Stimulated activated CD8-positive, alpha-beta memory T cell treated with anti-CD3 and anti-CD28 coated beads, Interleukin-2, amount 100 ng/mL, for 48 hours (primary cell): Measurements from ENCODE around the gene ANKRD44.
"Not testable (repeated sequence)": the region's sequence is repeated elsewhere in the genome, so short reads cannot be mapped to it uniquely, and the experiment has no call there.

ENCODE experiments used
- DNase-seq, 2 donors: peaks; one replicate each; pipeline ENCODE4 v3.0.0-alpha.2; 2020; ENCODE audit warnings: low read depth in 2 of 2

Gene ANKRD44

GRCh38 chr2:197030090-197030489 lies 280.5 kb downstream of the ANKRD44 start:
- DNase-seq, result no peak

- no peak for DNase-seq
These were observed 281.9 kb downstream of the ANKRD44 start for GRCh38 chr2:197028633-197029032.

- no peak for DNase-seq
These were observed 282.4 kb downstream of the ANKRD44 start for GRCh38 chr2:197028230-197028629.

GRCh38 chr2:197024206-197024605 lies 286.4 kb downstream of the ANKRD44 start:
- no peak for DNase-seq

- not testable (repeated sequence) for DNase-seq
These were observed 289.7 kb downstream of the ANKRD44 start for GRCh38 chr2:197020921-197021320.

- DNase-seq, result no peak
These were observed 297.5 kb downstream of the ANKRD44 start for GRCh38 chr2:197013098-197013497.

- no peak for DNase-seq
These were observed 298.6 kb downstream of the ANKRD44 start for GRCh38 chr2:197011801-197012641.

GRCh38 chr2:197011021-197011417 lies 299.6 kb downstream of the ANKRD44 start:
- DNase-seq, result no peak

GRCh38 chr2:197010200-197011020 lies 300.2 kb downstream of the ANKRD44 start:
- no peak for DNase-seq

- DNase-seq, result not testable (repeated sequence)
These were observed 301.7 kb downstream of the ANKRD44 start for GRCh38 chr2:197008741-197009341.

GRCh38 chr2:197007716-197008628 lies 302.6 kb downstream of the ANKRD44 start:
- no peak for DNase-seq

- DNase-seq, result no peak
These were observed 308.7 kb downstream of the ANKRD44 start for GRCh38 chr2:197001921-197002320.

- no peak for DNase-seq
These were observed 314.7 kb downstream of the ANKRD44 start for GRCh38 chr2:196995757-196996314.

- no peak for DNase-seq
These were observed 315.8 kb downstream of the ANKRD44 start for GRCh38 chr2:196994764-196995163.

- no peak for DNase-seq
These were observed 317.0 kb downstream of the ANKRD44 start for GRCh38 chr2:196993617-196994016.

- no peak for DNase-seq
These were observed 318.1 kb downstream of the ANKRD44 start for GRCh38 chr2:196992466-196992865.

- DNase-seq, result no peak
These were observed 319.7 kb downstream of the ANKRD44 start for GRCh38 chr2:196990788-196991461.

GRCh38 chr2:196990092-196990491 lies 320.5 kb downstream of the ANKRD44 start:
- no peak for DNase-seq

GRCh38 chr2:196989496-196989895 lies 321.1 kb downstream of the ANKRD44 start:
- no peak for DNase-seq

GRCh38 chr2:196988639-196989038 lies 321.9 kb downstream of the ANKRD44 start:
- DNase-seq, result no peak
